MM.1S (cell line): ENCODE results near the gene ABHD12.

Experiments
- EZH2 ChIP-seq: fragments of 300-600 bp; sonication (generic); optimal IDR thresholded peaks from 2 replicates; pipeline ENCODE3; 2017; ENCODE audit warnings: low read depth, mild to moderate bottlenecking, antibody characterized with exemption, low read length, mixed read lengths
- TF ChIP-seq, protein P1 (sequence below): fragments of 300-600 bp; sonication (generic); IDR thresholded peaks from 2 replicates; pipeline ENCODE4 v1.5.1; 2016; ENCODE audit warnings: antibody characterized with exemption, low read length, mixed read lengths

DNA sequence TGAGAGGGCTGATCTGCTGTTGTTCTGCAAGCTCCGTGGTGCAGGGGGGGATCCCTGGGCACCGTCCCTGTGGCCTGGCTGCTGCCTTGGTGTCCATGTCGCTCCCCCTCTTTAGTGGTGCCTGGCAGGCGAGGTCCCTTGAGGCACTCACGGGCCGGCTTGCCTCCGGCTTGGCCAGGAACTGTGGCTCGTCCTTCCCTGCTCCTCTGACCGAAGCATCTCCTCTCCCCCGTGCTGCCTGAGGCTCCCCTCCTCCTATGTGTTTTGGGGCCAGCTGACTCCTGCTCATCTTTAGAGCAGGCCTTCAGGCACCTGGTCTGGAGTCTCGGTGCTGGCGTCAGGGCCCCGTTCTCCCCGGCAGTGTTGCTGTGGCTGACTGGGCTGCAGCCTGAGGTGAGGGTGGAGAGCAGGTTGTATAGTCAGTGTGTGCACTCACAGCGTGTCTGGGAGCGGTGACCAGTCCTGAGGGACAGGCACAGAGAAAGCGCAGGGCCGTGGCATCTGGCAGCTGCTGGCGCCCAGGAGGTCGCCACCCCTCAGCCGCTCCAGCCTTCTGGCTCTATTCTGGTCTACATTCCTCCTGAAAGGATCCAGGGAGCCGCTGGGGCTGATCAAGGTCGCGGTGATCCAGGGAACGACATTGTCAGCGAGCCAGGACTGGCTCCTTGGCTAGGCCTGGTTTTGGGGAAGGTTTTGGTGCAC lies 99.1 kb downstream of the ABHD12 start:
- TF ChIP-seq EZH2: no peak
- TF ChIP-seq, protein P1, sequence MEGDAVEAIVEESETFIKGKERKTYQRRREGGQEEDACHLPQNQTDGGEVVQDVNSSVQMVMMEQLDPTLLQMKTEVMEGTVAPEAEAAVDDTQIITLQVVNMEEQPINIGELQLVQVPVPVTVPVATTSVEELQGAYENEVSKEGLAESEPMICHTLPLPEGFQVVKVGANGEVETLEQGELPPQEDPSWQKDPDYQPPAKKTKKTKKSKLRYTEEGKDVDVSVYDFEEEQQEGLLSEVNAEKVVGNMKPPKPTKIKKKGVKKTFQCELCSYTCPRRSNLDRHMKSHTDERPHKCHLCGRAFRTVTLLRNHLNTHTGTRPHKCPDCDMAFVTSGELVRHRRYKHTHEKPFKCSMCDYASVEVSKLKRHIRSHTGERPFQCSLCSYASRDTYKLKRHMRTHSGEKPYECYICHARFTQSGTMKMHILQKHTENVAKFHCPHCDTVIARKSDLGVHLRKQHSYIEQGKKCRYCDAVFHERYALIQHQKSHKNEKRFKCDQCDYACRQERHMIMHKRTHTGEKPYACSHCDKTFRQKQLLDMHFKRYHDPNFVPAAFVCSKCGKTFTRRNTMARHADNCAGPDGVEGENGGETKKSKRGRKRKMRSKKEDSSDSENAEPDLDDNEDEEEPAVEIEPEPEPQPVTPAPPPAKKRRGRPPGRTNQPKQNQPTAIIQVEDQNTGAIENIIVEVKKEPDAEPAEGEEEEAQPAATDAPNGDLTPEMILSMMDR: no peak
